ENCODE measurements around the gene CCDC28B. TPM values are rescaled to one million over a fixed set of nuclear protein-coding genes. Genes with fewer than 3 reads are reported as not detected.
"Not testable (repeated sequence)": the region's sequence is repeated elsewhere in the genome, so short reads cannot be mapped to it uniquely, and the experiment has no call there.

Gene CCDC28B
- total and polyA plus RNA-seq, 10 donors = 3.9 to 22.4 (median 6.9) TPM

- no peaks in the 10 kb centered on the region for H3K27me3 ChIP-seq (replicated peaks in 1 of 7)
- no peak overlapping the region for H3K4me3 ChIP-seq
- TF ChIP-seq POLR2AphosphoS5 (IDR thresholded peaks at IDR 0.05) (no peak), CTCF (IDR thresholded peaks at IDR 0.05 in 8 of 11, conservative IDR thresholded peaks at IDR 0.05 in 3 of 11) (no peak)
- peaks cover 7 to 100% (median 97%) of the 10 kb centered on the region in 6 donors for H3K36me3 ChIP-seq
- WGBS, 5 donors = 95 to 97% (median 97%) methylated on average over 2 of the region's 2 CpGs
- no peaks in the 10 kb centered on the region for H3K9me3 ChIP-seq
- no peak for DNase-seq
- H3K4me1 ChIP-seq = no peaks in the 10 kb centered on the region
- intact Hi-C loops (cut with DNase I; ENCODE audit: low total_unique reads) = no loop called here
- no peak overlapping the region for H3K27ac ChIP-seq
Observed at GRCh38 chr1:32163405-32163804, 37.0 kb upstream of the CCDC28B start.

- H3K4me1 ChIP-seq; intact Hi-C loops (cut with DNase I; ENCODE audit: low total_unique reads); H3K27ac ChIP-seq; H3K9me3 ChIP-seq; H3K4me3 ChIP-seq; H3K27me3 ChIP-seq (replicated peaks in 1 of 7); DNase-seq: not testable (repeated sequence)
- peaks cover 4 to 100% (median 96%) of the 10 kb centered on the region in 6 donors for H3K36me3 ChIP-seq
- 93 to 98% (median 95%) methylated on average over 10 of the region's 10 CpGs for WGBS, 5 donors
Observed at GRCh38 chr1:32165633-32166032, 34.8 kb upstream of the CCDC28B start.

- Histone ChIP-seq H3K4me1 (peaks cover 0 to 7% (median 0%) of the 10 kb centered on the region in 6 donors), H3K4me3 (no peak overlapping the region), H3K27me3 (replicated peaks in 1 of 7) (no peaks in the 10 kb centered on the region), H3K9me3 (no peaks in the 10 kb centered on the region), H3K36me3 (peaks cover 4 to 95% (median 68%) of the 10 kb centered on the region in 6 donors), H3K27ac (no peak overlapping the region)
- TF ChIP-seq CTCF (IDR thresholded peaks at IDR 0.05 in 8 of 11, conservative IDR thresholded peaks at IDR 0.05 in 3 of 11) = no peak
- TF ChIP-seq POLR2A (IDR thresholded peaks at IDR 0.05) = no peak
- TF ChIP-seq POLR2AphosphoS5 (IDR thresholded peaks at IDR 0.05) = no peak
- no peak for DNase-seq
- WGBS, 5 donors = 77 to 88% (median 83%) methylated on average over 4 of the region's 4 CpGs
- intact Hi-C loops (cut with DNase I; ENCODE audit: low total_unique reads) = no loop called here
Observed at GRCh38 chr1:32170991-32171390, 29.4 kb upstream of the CCDC28B start.

GRCh38 chr1:32172621-32173245 is 27.7 kb upstream of the CCDC28B start:
- Histone ChIP-seq H3K27ac (no peak overlapping the region), H3K27me3 (replicated peaks in 1 of 7) (no peaks in the 10 kb centered on the region), H3K9me3 (no peaks in the 10 kb centered on the region), H3K4me3 (no peak overlapping the region), H3K36me3 (peaks cover 0 to 78% (median 52%) of the 10 kb centered on the region in 6 donors), H3K4me1 (peaks cover 0 to 7% (median 0%) of the 10 kb centered on the region in 6 donors)
- WGBS, 5 donors = 95 to 100% (median 100%) methylated on average over 1 of the region's 1 CpG
- TF ChIP-seq POLR2AphosphoS5 (IDR thresholded peaks at IDR 0.05) (no peak), CTCF (IDR thresholded peaks at IDR 0.05 in 8 of 11, conservative IDR thresholded peaks at IDR 0.05 in 3 of 11) (no peak), POLR2A (IDR thresholded peaks at IDR 0.05) (no peak)
- intact Hi-C loops (cut with DNase I; ENCODE audit: low total_unique reads) = no loop called here
- no peak for DNase-seq

Data from spleen (tissue), 11 donors.